A549 (cell line): ENCODE results near the gene TMED9. TPM values are rescaled to one million over a fixed set of nuclear protein-coding genes. Genes with fewer than 3 reads are reported as not detected.

ENCODE experiments used
- ATAC-seq, 2 experiments: fragments of 200-7000 bp in 1 of 2; fragments of >200 bp in 1 of 2; cut with Nextera tagmentation in 1 of 2; cut with Tn5 transposase in 1 of 2; 3 replicates each; pipeline versions ENCODE4 v1.8.0 to v1.9.1; 2018 to 2020; ENCODE audit warnings: mild to moderate bottlenecking in 1 of 2, moderate library complexity in 1 of 2
- CTCF ChIA-PET: fragments of 300-600 bp; sonication (Branson Sonifier 250); formaldehyde crosslinking; extraction: SDS; loops from one replicate; lab custom pipeline; 2021; ENCODE audit warnings: antibody characterized with exemption, inconsistent platforms; lab: Yijun Ruan, JAX
- POLR2A ChIA-PET: fragments of 350-600 bp; formaldehyde crosslinking; extraction: SDS; loops from one replicate; lab custom pipeline; 2021; ENCODE audit warnings: antibody characterized with exemption, inconsistent platforms; lab: Yijun Ruan, JAX
- DNase-seq, 2 experiments: peaks; one replicate each; pipeline versions ENCODE4 v3.0.0 to v3.0.0-alpha.2; 2011 to 2016; ENCODE audit warnings: low read depth in 1 of 2, low spot score in 1 of 2
- FAIRE-seq: peaks from 2 replicates; lab custom pipeline; 2011; peaks lifted over from hg19 to GRCh38; lab: Jason Lieb, UNC
- H3K27ac ChIP-seq, 2 experiments: fragments of >200 bp; sonication (Bioruptor Twin); formaldehyde crosslinking; 3 replicates each; pipeline ENCODE4 v1.5.1; 2016 to 2017
- H3K4me1 ChIP-seq: fragments of >200 bp; sonication (Bioruptor Twin); formaldehyde crosslinking; 3 replicates; pipeline ENCODE4 v1.6.1; 2016
- H3K4me2 ChIP-seq: fragments of >200 bp; sonication (Bioruptor Twin); formaldehyde crosslinking; 3 replicates; pipeline ENCODE4 v1.6.1; 2016
- H3K4me3 ChIP-seq: fragments of >200 bp; sonication (Bioruptor Twin); formaldehyde crosslinking; 3 replicates; pipeline ENCODE4 v1.5.1; 2016
- H3K9me3 ChIP-seq: fragments of >200 bp; sonication (Bioruptor Twin); formaldehyde crosslinking; 3 replicates; pipeline ENCODE4 v1.6.1; 2016
- ATOH8 ChIP-seq: fragments of 250-450 bp; sonication (Bioruptor Pico); IDR thresholded peaks from 2 replicates; pipeline ENCODE4 v1.5.0; 2020; ENCODE audit warnings: low read depth, mild to moderate bottlenecking, moderate library complexity
- BCL3 ChIP-seq: fragments of >200 bp; sonication (Bioruptor Twin); formaldehyde crosslinking; IDR thresholded peaks from 3 replicates; pipeline ENCODE4 v1.6.1; 2016
- BHLHE40 ChIP-seq: IDR thresholded peaks from 2 replicates; pipeline ENCODE4 v1.6.1; 2012; ENCODE audit warnings: low read depth, low read length, inconsistent platforms
- CBX8 ChIP-seq: fragments of 200-600 bp; sonication (generic); IDR thresholded peaks from 2 replicates; pipeline ENCODE4 v1.6.1; 2016
- CEBPB ChIP-seq, 2 experiments: fragments of >200 bp in 1 of 2; sonication (Bioruptor Twin) in 1 of 2; formaldehyde crosslinking in 1 of 2; IDR thresholded peaks; 2 replicates each; pipeline ENCODE4 v1.6.1; 2012 to 2016
- CHD4 ChIP-seq: fragments of 200-600 bp; sonication (generic); IDR thresholded peaks from 2 replicates; pipeline ENCODE4 v1.6.1; 2016; ENCODE audit warnings: antibody characterized with exemption, mild to moderate bottlenecking, borderline replicate concordance
- CTCF ChIP-seq: fragments of >200 bp; sonication (Bioruptor Twin); formaldehyde crosslinking; IDR thresholded peaks from 3 replicates; pipeline ENCODE4 v1.5.1; 2016
- EHF ChIP-seq: fragments of 250-450 bp; sonication (Bioruptor Pico); IDR thresholded peaks from 2 replicates; pipeline ENCODE4 v1.5.0; 2020; ENCODE audit warnings: mild to moderate bottlenecking
- EHMT2 ChIP-seq: fragments of 200-600 bp; sonication (generic); IDR thresholded peaks from 2 replicates; pipeline ENCODE4 v1.6.1; 2016; ENCODE audit warnings: antibody characterized with exemption, low read depth, mild to moderate bottlenecking, moderate library complexity
- ELK1 ChIP-seq: fragments of 150-350 bp; IDR thresholded peaks from 2 replicates; pipeline ENCODE4 v1.6.1; 2014; ENCODE audit warnings: low read depth, mild to moderate bottlenecking, low read length
- EP300 ChIP-seq, 2 experiments: fragments of >200 bp; sonication (Bioruptor Twin); formaldehyde crosslinking; IDR thresholded peaks; 2 replicates in 1 of 2; 3 replicates in 1 of 2; pipeline ENCODE4 v1.6.1; 2016 to 2017
- ESRRA ChIP-seq: fragments of 150-350 bp; IDR thresholded peaks from 2 replicates; pipeline ENCODE4 v1.6.1; 2014; ENCODE audit warnings: mild to moderate bottlenecking, low read length, borderline replicate concordance
- FOSB ChIP-seq: fragments of 250-450 bp; sonication (Bioruptor Pico); IDR thresholded peaks from 2 replicates; pipeline ENCODE4 v1.5.0; 2020; ENCODE audit warnings: mild to moderate bottlenecking, moderate library complexity
- FOSL2 ChIP-seq, 2 experiments: fragments of 450-650 bp in 1 of 2; fragments of >200 bp in 1 of 2; sonication (Bioruptor Twin) in 1 of 2; formaldehyde crosslinking; IDR thresholded peaks; 2 replicates each; pipeline versions ENCODE4 v1.5.0 to v1.6.1; 2016 to 2020; ENCODE audit warnings: mild to moderate bottlenecking in 1 of 2, moderate library complexity in 1 of 2
- FOXS1 ChIP-seq: fragments of 250-450 bp; sonication (Bioruptor Pico); IDR thresholded peaks from 2 replicates; pipeline ENCODE4 v1.5.0; 2020; ENCODE audit warnings: mild to moderate bottlenecking, moderate library complexity
- GATA3 ChIP-seq: IDR thresholded peaks from 2 replicates; pipeline ENCODE4 v1.6.1; 2012; ENCODE audit warnings: borderline replicate concordance
- HDAC2 ChIP-seq: fragments of 200-600 bp; sonication (generic); IDR thresholded peaks from 2 replicates; pipeline ENCODE4 v1.6.1; 2016
- HES2 ChIP-seq: fragments of >200 bp; sonication (Bioruptor Twin); formaldehyde crosslinking; IDR thresholded peaks from 2 replicates; pipeline ENCODE4 v1.6.1; 2016
- HOXB13 ChIP-seq: fragments of 250-450 bp; sonication (Bioruptor Pico); IDR thresholded peaks from 2 replicates; pipeline ENCODE4 v1.5.0; 2020; ENCODE audit warnings: low read depth, mild to moderate bottlenecking, moderate library complexity
- MAX ChIP-seq: IDR thresholded peaks from 2 replicates; pipeline ENCODE4 v1.6.1; 2012
- MAZ ChIP-seq: fragments of 150-350 bp; IDR thresholded peaks from 2 replicates; pipeline ENCODE4 v1.6.1; 2014; ENCODE audit warnings: antibody characterized with exemption, low read depth, low read length, borderline replicate concordance
- RAD21 ChIP-seq, 2 experiments: fragments of >200 bp in 1 of 2; sonication (Bioruptor Twin) in 1 of 2; formaldehyde crosslinking in 1 of 2; IDR thresholded peaks in 1 of 2; conservative IDR thresholded peaks in 1 of 2; 2 replicates in 1 of 2; 3 replicates in 1 of 2; pipeline ENCODE4 v1.6.1; 2012 to 2018; ENCODE audit warnings: inconsistent platforms in 1 of 2
- RARB ChIP-seq: fragments of 250-450 bp; sonication (Bioruptor Pico); IDR thresholded peaks from 2 replicates; pipeline ENCODE4 v1.8.0; 2021; ENCODE audit warnings: mild to moderate bottlenecking, moderate library complexity
- SMC3 ChIP-seq: fragments of >200 bp; sonication (Bioruptor Twin); formaldehyde crosslinking; IDR thresholded peaks from 3 replicates; pipeline ENCODE4 v1.6.1; 2018; ENCODE audit warnings: inconsistent platforms
- TP53 ChIP-seq: fragments of 250-450 bp; sonication (Bioruptor Pico); IDR thresholded peaks from 2 replicates; pipeline ENCODE4 v1.5.0; 2021; ENCODE audit warnings: mild to moderate bottlenecking, moderate library complexity
- ZC3H11A ChIP-seq: fragments of 450-650 bp; IDR thresholded peaks from 2 replicates; pipeline ENCODE4 v1.6.1; 2014; ENCODE audit warnings: antibody characterized with exemption, mild to moderate bottlenecking
- ZFP36 ChIP-seq: fragments of 450-650 bp; IDR thresholded peaks from 2 replicates; pipeline ENCODE4 v1.6.1; 2014; ENCODE audit warnings: borderline replicate concordance; ENCODE audit not compliant: partially characterized antibody
- ZNF302 ChIP-seq: fragments of 250-450 bp; sonication (Bioruptor Pico); IDR thresholded peaks from 2 replicates; pipeline ENCODE4 v1.9.0; 2021; ENCODE audit warnings: inconsistent platforms, mild to moderate bottlenecking, moderate library complexity
- ZSCAN20 ChIP-seq: fragments of 250-450 bp; sonication (Bioruptor Pico); IDR thresholded peaks from 2 replicates; pipeline ENCODE4 v1.8.0; 2022; ENCODE audit warnings: mild to moderate bottlenecking, moderate library complexity
- WGBS: methylation state at CpG from one replicate; pipeline ENCODE4 v1.1.6; 2017; ENCODE audit errors: missing lambda C conversion rate; 5-methylcytosine and 5-hydroxymethylcytosine counted together
- polyA plus RNA-seq, 4 experiments: library from polyadenylated mRNA; depleted of rRNA in 3 of 4; stranded (reverse); fragments of >200 nt; fragmentation: RNase III in 1 of 4; extraction: RNeasy Plus Mini Kit Qiagen cat#74134 plus additional on column Dnase treatment in 1 of 4; gene quantifications; 2 replicates in 3 of 4; 3 replicates in 1 of 4; pipeline ENCODE4 v1.2.3, GENCODE V29; 2011 to 2017

TMED9 gene
- polyA plus RNA-seq, 2 of the 4 experiments (the other 2 are of a cell fraction), result 168 to 236 TPM

- no peak for FAIRE-seq
- CTCF ChIA-PET, result no interaction called here
- POLR2A ChIA-PET, result no interaction called here
- 91% methylated on average over 6 of the region's 6 CpGs for WGBS
- ATAC-seq, result no peak
- no peak overlapping the region for H3K4me2 ChIP-seq
- DNase-seq, result no peak
- no peak overlapping the region for H3K4me3 ChIP-seq
- no peak overlapping the region for H3K27ac ChIP-seq
- peaks cover 18% of the 10 kb centered on the region; the same call in 2 of the 3 replicates for H3K4me1 ChIP-seq
- TF ChIP-seq ATOH8 (CRISPR knock-in tag) (no peak), MAZ (no peak), SMC3 (no peak), ESRRA (no peak), FOSB (CRISPR knock-in tag) (no peak), CTCF (no peak), CBX8 (no peak), ZC3H11A (no peak), ZNF302 (CRISPR knock-in tag) (no peak), HDAC2 (no peak), FOXS1 (no peak), RAD21 (conservative IDR thresholded peaks at IDR 0.05 in 1 of 2, IDR thresholded peaks at IDR 0.05 in 1 of 2) (no peak), EHF (no peak), MAX (no peak), ZFP36 (no peak), BCL3 (no peak), ELK1 (no peak), CHD4 (no peak), EP300 (IDR thresholded peaks at IDR 0.05) (no peak), FOSL2 (IDR thresholded peaks at IDR 0.05) (no peak), FOSL2 (CRISPR knock-in tag; IDR thresholded peaks at IDR 0.05) (no peak)
- H3K9me3 ChIP-seq, result no peaks in the 10 kb centered on the region
Observed at GRCh38 chr5:177605667-177606066, 13.7 kb downstream of the TMED9 start.

GRCh38 chr5:177606071-177607051, 14.4 kb downstream of the TMED9 start:
- CTCF ChIA-PET, result interaction anchor here (0.6 to 3.1 kb wide), 6 partner anchors 11 to 455 kb away, joined by 3 to 25 read pairs (median 10); partner anchors contain the start of gene TMED9
- Histone ChIP-seq H3K4me1 (peaks cover 12% of the 10 kb centered on the region; the same call in 2 of the 3 replicates), H3K4me3 (no peak overlapping the region), H3K27ac (no peak overlapping the region), H3K4me2 (no peak overlapping the region), H3K9me3 (no peaks in the 10 kb centered on the region)
- WGBS, result 79% methylated on average over 22 of the region's 22 CpGs
- DNase-seq (no peak), ATAC-seq (no peak), FAIRE-seq (no peak)
- POLR2A ChIA-PET, result interaction anchor here (0.5 kb wide), 1 partner anchor 460 kb away, joined by 4 read pairs; no protein-coding TSS in a partner anchor
- no peak for TF ChIP-seq RARB (CRISPR knock-in tag)
- TF ChIP-seq EHMT2, result no peak
- no peak for TF ChIP-seq ZNF302 (CRISPR knock-in tag)
- TF ChIP-seq BHLHE40, result no peak
- no peak for TF ChIP-seq MAX
- no peak for TF ChIP-seq CEBPB (IDR thresholded peaks at IDR 0.05)
- no peak for TF ChIP-seq ZSCAN20 (CRISPR knock-in tag)
- TF ChIP-seq HDAC2, result no peak
- TF ChIP-seq HES2, result no peak
- TF ChIP-seq BCL3, result no peak
- no peak for TF ChIP-seq HOXB13
- TF ChIP-seq TP53 (CRISPR knock-in tag), result no peak
- TF ChIP-seq GATA3, result no peak
